Erythroblast (primary cell): Measurements from ENCODE around the gene KIAA0825.

Experiments
- GATA1 ChIP-seq: IDR thresholded peaks from 2 replicates; pipeline ENCODE4 v1.6.1; 2011; ENCODE audit warnings: low read depth, mild to moderate bottlenecking, control low read depth, low read length, moderate library complexity
- POLR2A ChIP-seq: IDR thresholded peaks from 2 replicates; pipeline ENCODE4 v1.6.1; 2011; ENCODE audit warnings: mild to moderate bottlenecking, low read length

DNA sequence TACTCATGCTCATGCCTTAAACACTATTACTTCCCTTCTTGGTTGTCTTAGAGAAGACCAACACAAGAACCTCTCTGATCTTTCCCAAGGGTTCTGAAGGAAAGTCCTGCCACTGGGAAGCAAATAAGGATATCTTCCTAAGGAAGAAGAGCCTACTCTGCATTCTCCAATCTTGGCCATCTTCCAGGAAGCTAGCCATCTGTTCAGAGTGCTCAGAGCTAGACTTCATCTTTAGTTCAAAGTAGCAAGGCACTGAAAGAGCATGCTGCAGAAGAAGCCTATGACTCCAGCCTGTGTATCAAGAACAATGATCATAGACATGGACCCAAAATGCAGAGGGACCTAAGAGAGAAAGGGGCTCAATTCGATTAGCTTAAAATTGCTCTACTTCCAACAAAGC is 114.7 kb downstream of the KIAA0825 start:
- TF ChIP-seq POLR2A: no peak
- no peak for TF ChIP-seq GATA1
